Thyroid gland (tissue), 4 donors: ENCODE results near the gene CXCL11.

ENCODE experiments used
- POLR2A ChIP-seq, 2 donors: fragments of 450-650 bp; IDR thresholded peaks; one replicate each; pipeline ENCODE4 v1.6.1; 2017; ENCODE audit warnings: antibody characterized with exemption in 2 of 2, mild to moderate bottlenecking in 2 of 2, moderate library complexity in 1 of 2
- TF ChIP-seq, protein P1 (sequence below), 6 experiments: fragments of 200-600 bp in 3 of 6; fragments of 450-650 bp in 3 of 6; sonication (generic) in 3 of 6; IDR thresholded peaks; one replicate each; pipeline ENCODE4 v1.5.1; 2016 to 2019; ENCODE audit warnings: antibody characterized with exemption in 6 of 6, mild to moderate bottlenecking in 2 of 6, inconsistent platforms in 1 of 6, moderate library complexity in 1 of 6

DNA sequence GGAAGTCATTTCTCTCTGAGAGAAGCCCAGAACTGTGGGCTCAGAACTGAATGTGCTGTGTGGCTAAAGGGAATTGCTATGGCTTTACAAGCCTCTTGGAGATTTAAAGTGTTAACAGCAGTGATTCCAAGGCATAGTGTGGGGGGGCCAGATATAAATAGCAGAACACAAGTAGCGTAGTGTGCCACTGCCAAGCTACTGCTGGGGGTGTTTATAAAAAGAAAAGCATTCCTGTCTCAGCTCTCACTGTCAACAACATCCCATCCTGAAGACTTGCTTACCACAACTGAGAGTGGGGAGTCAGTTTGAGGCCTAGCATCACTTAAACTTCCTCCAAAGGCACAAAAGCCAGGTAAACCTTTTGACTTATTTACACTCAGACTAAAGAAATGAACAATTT, 38.6 kb upstream of the CXCL11 start, which contains the start of gene ART3:
- TF ChIP-seq, protein P1, sequence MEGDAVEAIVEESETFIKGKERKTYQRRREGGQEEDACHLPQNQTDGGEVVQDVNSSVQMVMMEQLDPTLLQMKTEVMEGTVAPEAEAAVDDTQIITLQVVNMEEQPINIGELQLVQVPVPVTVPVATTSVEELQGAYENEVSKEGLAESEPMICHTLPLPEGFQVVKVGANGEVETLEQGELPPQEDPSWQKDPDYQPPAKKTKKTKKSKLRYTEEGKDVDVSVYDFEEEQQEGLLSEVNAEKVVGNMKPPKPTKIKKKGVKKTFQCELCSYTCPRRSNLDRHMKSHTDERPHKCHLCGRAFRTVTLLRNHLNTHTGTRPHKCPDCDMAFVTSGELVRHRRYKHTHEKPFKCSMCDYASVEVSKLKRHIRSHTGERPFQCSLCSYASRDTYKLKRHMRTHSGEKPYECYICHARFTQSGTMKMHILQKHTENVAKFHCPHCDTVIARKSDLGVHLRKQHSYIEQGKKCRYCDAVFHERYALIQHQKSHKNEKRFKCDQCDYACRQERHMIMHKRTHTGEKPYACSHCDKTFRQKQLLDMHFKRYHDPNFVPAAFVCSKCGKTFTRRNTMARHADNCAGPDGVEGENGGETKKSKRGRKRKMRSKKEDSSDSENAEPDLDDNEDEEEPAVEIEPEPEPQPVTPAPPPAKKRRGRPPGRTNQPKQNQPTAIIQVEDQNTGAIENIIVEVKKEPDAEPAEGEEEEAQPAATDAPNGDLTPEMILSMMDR (IDR thresholded peaks at IDR 0.05), result no peak
- TF ChIP-seq POLR2A (IDR thresholded peaks at IDR 0.05), result no peak
